Activated CD4-positive, alpha-beta T cell treated with anti-CD3 and anti-CD28 coated beads, Interleukin-2, amount 10 ng/mL, durations not matched to agents 7 days and 5 days (primary cell): ENCODE data around the gene SH3BP5L. TPM values are rescaled to one million over a fixed set of nuclear protein-coding genes. Genes with fewer than 3 reads are reported as not detected.

ENCODE experiments used
- CTCF ChIA-PET: fragments of 350-600 bp; sonication (Branson Sonifier 250); formaldehyde crosslinking; loops from one replicate; lab custom pipeline; 2021; ENCODE audit warnings: antibody characterized with exemption; lab: Charles Lee
- POLR2A ChIA-PET: fragments of 350-600 bp; sonication (Branson Sonifier 250); formaldehyde crosslinking; loops from one replicate; lab custom pipeline; 2021; ENCODE audit warnings: antibody characterized with exemption; lab: Charles Lee
- DNase-seq: peaks from one replicate; pipeline ENCODE4 v3.0.0-alpha.2; 2020
- H3K27ac Mint-ChIP-seq: one replicate; pipeline ENCODE4 v1.8.0; 2021; ENCODE audit warnings: mild to moderate bottlenecking, moderate library complexity, mixed read lengths
- H3K27me3 Mint-ChIP-seq: one replicate; pipeline ENCODE4 v1.8.0; 2021; ENCODE audit warnings: mixed read lengths
- H3K36me3 Mint-ChIP-seq: one replicate; pipeline ENCODE4 v1.8.0; 2021; ENCODE audit warnings: low read depth, mixed read lengths
- H3K4me1 Mint-ChIP-seq: one replicate; pipeline ENCODE4 v1.8.0; 2021; ENCODE audit warnings: mixed read lengths
- H3K4me3 Mint-ChIP-seq: one replicate; pipeline ENCODE4 v1.8.0; 2021; ENCODE audit warnings: mild to moderate bottlenecking, moderate library complexity, mixed read lengths
- H3K9me3 Mint-ChIP-seq: one replicate; pipeline ENCODE4 v1.8.0; 2021; ENCODE audit warnings: mixed read lengths
- total RNA-seq, 2 experiments: library from RNA; stranded (reverse); gene quantifications; one replicate each; pipeline ENCODE4 v1.2.3, GENCODE V29; 2021

The SH3BP5L gene
- total RNA-seq, 2 experiments from 2014 or later = 29.7 to 32.7 TPM

GRCh38 chr1:248821641-248822040, 4.1 kb downstream of the SH3BP5L start:
- Mint-ChIP-seq H3K9me3 (no peaks in the 10 kb centered on the region), H3K27ac (no peak overlapping the region), H3K4me1 (peaks cover 76% of the 10 kb centered on the region), H3K36me3 (peaks cover 33% of the 10 kb centered on the region), H3K4me3 (no peak overlapping the region), H3K27me3 (no peaks in the 10 kb centered on the region)
- no peak for DNase-seq
- CTCF ChIA-PET = interaction anchor here (1.1 kb wide), 1 partner anchor 9 kb away, joined by 3 read pairs; no protein-coding TSS in a partner anchor
- POLR2A ChIA-PET = no interaction called here

- Mint-ChIP-seq H3K4me1 (peaks cover 80% of the 10 kb centered on the region), H3K27ac (no peak overlapping the region), H3K9me3 (no peaks in the 10 kb centered on the region), H3K4me3 (no peak overlapping the region), H3K36me3 (peaks cover 36% of the 10 kb centered on the region), H3K27me3 (no peaks in the 10 kb centered on the region)
- ChIA-PET CTCF (interaction anchor here (1.6 kb wide), 1 partner anchor 14 kb away, joined by 4 read pairs; no protein-coding TSS in a partner anchor), POLR2A (no interaction called here)
- no peak for DNase-seq
These were observed 4.6 kb downstream of the SH3BP5L start for GRCh38 chr1:248821101-248821500.

GRCh38 chr1:248820041-248820585, 5.6 kb downstream of the SH3BP5L start:
- ChIA-PET CTCF (interaction anchor here (0.6 to 1.6 kb wide), 3 partner anchors 13 to 71 kb away, joined by 3 to 5 read pairs (median 4); no protein-coding TSS in a partner anchor), POLR2A (no interaction called here)
- no peaks in the 10 kb centered on the region for H3K9me3 Mint-ChIP-seq
- H3K27me3 Mint-ChIP-seq = no peaks in the 10 kb centered on the region
- peaks cover 85% of the 10 kb centered on the region for H3K4me1 Mint-ChIP-seq
- no peak overlapping the region for H3K4me3 Mint-ChIP-seq
- no peak overlapping the region for H3K27ac Mint-ChIP-seq
- H3K36me3 Mint-ChIP-seq = peaks cover 44% of the 10 kb centered on the region
- DNase-seq = no peak

- H3K27me3 Mint-ChIP-seq = no peaks in the 10 kb centered on the region
- POLR2A ChIA-PET = no interaction called here
- peaks cover 46% of the 10 kb centered on the region for H3K36me3 Mint-ChIP-seq
- CTCF ChIA-PET = interaction anchor here (1.3 kb wide), 1 partner anchor 14 kb away, joined by 5 read pairs; no protein-coding TSS in a partner anchor
- H3K27ac Mint-ChIP-seq = peak overlapping the region; percentile 54
- peaks cover 75% of the 10 kb centered on the region for H3K4me1 Mint-ChIP-seq
- H3K9me3 Mint-ChIP-seq = no peaks in the 10 kb centered on the region
- peak overlapping the region; percentile 8 for H3K4me3 Mint-ChIP-seq
- DNase-seq = no peak
These were observed 7.0 kb downstream of the SH3BP5L start for GRCh38 chr1:248818505-248819374.

- Mint-ChIP-seq H3K4me1 (peaks cover 61% of the 10 kb centered on the region), H3K36me3 (peaks cover 57% of the 10 kb centered on the region), H3K27me3 (no peaks in the 10 kb centered on the region), H3K4me3 (no peak overlapping the region), H3K9me3 (no peaks in the 10 kb centered on the region), H3K27ac (peak overlapping the region; percentile 95)
- ChIA-PET CTCF (no interaction called here), POLR2A (no interaction called here)
- DNase-seq = no peak
These were observed 8.7 kb downstream of the SH3BP5L start for GRCh38 chr1:248817065-248817464.

- H3K36me3 Mint-ChIP-seq = peaks cover 56% of the 10 kb centered on the region
- CTCF ChIA-PET = interaction anchor here (1.0 kb wide), 1 partner anchor 10 kb away, joined by 3 read pairs; the partner anchor contains the start of gene SH3BP5L
These were observed 9.5 kb downstream of the SH3BP5L start for GRCh38 chr1:248816042-248816851.

GRCh38 chr1:248815407-248816034, 10.2 kb downstream of the SH3BP5L start:
- Mint-ChIP-seq H3K4me3 (no peak overlapping the region), H3K36me3 (peaks cover 58% of the 10 kb centered on the region), H3K9me3 (no peaks in the 10 kb centered on the region), H3K27me3 (no peaks in the 10 kb centered on the region), H3K4me1 (peaks cover 49% of the 10 kb centered on the region), H3K27ac (peak overlapping the region; percentile 95)
- no peak for DNase-seq
- CTCF ChIA-PET = interaction anchor here (1.0 kb wide), 1 partner anchor 10 kb away, joined by 3 read pairs; the partner anchor contains the start of gene SH3BP5L
- POLR2A ChIA-PET = no interaction called here

More at GRCh38 chr1:248816042-248816851, 9.5 kb downstream of the SH3BP5L start:
- Mint-ChIP-seq H3K27me3 (no peaks in the 10 kb centered on the region), H3K27ac (peak overlapping the region; percentile 95), H3K9me3 (no peaks in the 10 kb centered on the region), H3K4me1 (peaks cover 55% of the 10 kb centered on the region), H3K4me3 (peak overlapping the region; percentile 2)
- no peak for DNase-seq
- POLR2A ChIA-PET = no interaction called here

GRCh38 chr1:248814351-248814750, 11.4 kb downstream of the SH3BP5L start:
- ChIA-PET POLR2A (no interaction called here), CTCF (interaction anchor here (1.7 to 1.9 kb wide), 2 partner anchors 8 to 11 kb away, joined by 6 read pairs; partner anchors contain the start of gene SH3BP5L)
- Mint-ChIP-seq H3K9me3 (no peaks in the 10 kb centered on the region), H3K4me3 (no peak overlapping the region), H3K36me3 (peaks cover 54% of the 10 kb centered on the region), H3K4me1 (peaks cover 43% of the 10 kb centered on the region), H3K27ac (peak overlapping the region; percentile 27), H3K27me3 (no peaks in the 10 kb centered on the region)
- DNase-seq = no peak

GRCh38 chr1:248813546-248813945, 12.2 kb downstream of the SH3BP5L start:
- CTCF ChIA-PET = interaction anchor here (0.9 to 1.9 kb wide), 4 partner anchors 8 to 18 kb away, joined by 3 to 6 read pairs (median 4); partner anchors contain the start of gene SH3BP5L
- DNase-seq = no peak

GRCh38 chr1:248812736-248813425, 12.8 kb downstream of the SH3BP5L start:
- DNase-seq = no peak
- Mint-ChIP-seq H3K4me1 (peaks cover 29% of the 10 kb centered on the region), H3K27me3 (no peaks in the 10 kb centered on the region), H3K36me3 (peaks cover 49% of the 10 kb centered on the region), H3K27ac (no peak overlapping the region), H3K4me3 (no peak overlapping the region), H3K9me3 (no peaks in the 10 kb centered on the region)
- POLR2A ChIA-PET = no interaction called here
- CTCF ChIA-PET = interaction anchor here (0.9 to 1.9 kb wide), 4 partner anchors 8 to 17 kb away, joined by 3 to 6 read pairs (median 4); partner anchors contain the start of gene SH3BP5L

More at GRCh38 chr1:248813546-248813945, 12.2 kb downstream of the SH3BP5L start:
- peaks cover 35% of the 10 kb centered on the region for H3K4me1 Mint-ChIP-seq
- H3K4me3 Mint-ChIP-seq = no peak overlapping the region
- no peaks in the 10 kb centered on the region for H3K9me3 Mint-ChIP-seq
- POLR2A ChIA-PET = no interaction called here
- no peak overlapping the region for H3K27ac Mint-ChIP-seq
- H3K36me3 Mint-ChIP-seq = peaks cover 49% of the 10 kb centered on the region
- H3K27me3 Mint-ChIP-seq = no peaks in the 10 kb centered on the region
